HEK293 (cell line): ENCODE measurements around the gene KLRC1.

Source experiments
- CTCF ChIP-seq: fragments of 450-650 bp; formaldehyde crosslinking; IDR thresholded peaks from 2 replicates; pipeline ENCODE4 v1.5.1; 2016; ENCODE audit warnings: missing biosample characterization, missing genetic modification characterization
- MZF1 ChIP-seq: fragments of 450-650 bp; formaldehyde crosslinking; IDR thresholded peaks from 2 replicates; pipeline ENCODE4 v1.5.1; 2017; ENCODE audit warnings: missing biosample characterization, missing genetic modification characterization, borderline replicate concordance
- REST ChIP-seq: fragments of 450-650 bp; formaldehyde crosslinking; IDR thresholded peaks from 2 replicates; pipeline ENCODE4 v1.5.1; 2016; ENCODE audit warnings: missing biosample characterization, missing genetic modification characterization
- SETDB1 ChIP-seq: IDR thresholded peaks from one replicate; pipeline ENCODE4 v1.6.1; 2017; ENCODE audit warnings: mild to moderate bottlenecking, low read length, moderate library complexity, mixed read lengths; ENCODE audit not compliant: insufficient read length
- TRIM28 ChIP-seq: IDR thresholded peaks from 2 replicates; pipeline ENCODE4 v1.6.1; 2011; ENCODE audit warnings: low read length, control low read depth, borderline replicate concordance
- YY1 ChIP-seq: fragments of 450-650 bp; formaldehyde crosslinking; IDR thresholded peaks from 2 replicates; pipeline ENCODE4 v1.5.1; 2018; ENCODE audit warnings: missing biosample characterization, missing genetic modification characterization
- ZBTB17 ChIP-seq: fragments of 450-650 bp; formaldehyde crosslinking; IDR thresholded peaks from 2 replicates; pipeline ENCODE4 v1.5.1; 2016; ENCODE audit warnings: missing biosample characterization, missing genetic modification characterization
- ZBTB8A ChIP-seq: fragments of 450-650 bp; formaldehyde crosslinking; IDR thresholded peaks from 2 replicates; pipeline ENCODE4 v1.5.1; 2016; ENCODE audit warnings: missing biosample characterization, missing genetic modification characterization
- ZNF138 ChIP-seq: fragments of 450-650 bp; formaldehyde crosslinking; IDR thresholded peaks from 2 replicates; pipeline ENCODE4 v1.5.1; 2016; ENCODE audit warnings: missing biosample characterization, missing genetic modification characterization, borderline replicate concordance
- ZNF18 ChIP-seq: fragments of 450-650 bp; formaldehyde crosslinking; IDR thresholded peaks from 2 replicates; pipeline ENCODE4 v1.5.1; 2016; ENCODE audit warnings: missing biosample characterization, missing genetic modification characterization
- ZNF366 ChIP-seq: fragments of 450-650 bp; formaldehyde crosslinking; conservative IDR thresholded peaks from 2 replicates; pipeline ENCODE4 v1.5.1; 2016; ENCODE audit warnings: missing biosample characterization, missing genetic modification characterization
- ZNF423 ChIP-seq: fragments of 450-650 bp; formaldehyde crosslinking; IDR thresholded peaks from 2 replicates; pipeline ENCODE4 v1.5.1; 2016; ENCODE audit warnings: missing biosample characterization, missing genetic modification characterization
- ZNF626 ChIP-seq: fragments of 450-650 bp; sonication (Bioruptor Pico); formaldehyde crosslinking; IDR thresholded peaks from 2 replicates; pipeline ENCODE4 v1.5.1; 2018; ENCODE audit warnings: missing biosample characterization, missing genetic modification characterization, inconsistent platforms
- ZSCAN18 ChIP-seq: fragments of 450-650 bp; formaldehyde crosslinking; IDR thresholded peaks from 2 replicates; pipeline ENCODE4 v1.5.1; 2016; ENCODE audit warnings: missing biosample characterization, missing genetic modification characterization

GRCh38 chr12:10400829-10401228 lies 52.3 kb downstream of the KLRC1 start:
- TF ChIP-seq ZSCAN18 = no peak
- TF ChIP-seq SETDB1 = no peak
- TF ChIP-seq YY1 = no peak
- no peak for TF ChIP-seq MZF1
- no peak for TF ChIP-seq ZNF626 (tag by site-specific recombination)
- no peak for TF ChIP-seq CTCF (tag by site-specific recombination)
- no peak for TF ChIP-seq ZNF366
- no peak for TF ChIP-seq REST (tag by site-specific recombination)
- TF ChIP-seq ZNF18 (tag by site-specific recombination) = no peak
- no peak for TF ChIP-seq ZNF423 (tag by site-specific recombination)
- TF ChIP-seq ZNF138 (tag by site-specific recombination) = no peak
- no peak for TF ChIP-seq ZBTB8A (tag by site-specific recombination)
- TF ChIP-seq ZBTB17 (tag by site-specific recombination) = no peak
- TF ChIP-seq TRIM28 = no peak
